Activated CD8-positive, alpha-beta T cell treated with anti-CD3 and anti-CD28 coated beads, Interleukin-2, amount 10 ng/mL, durations not matched to agents 7 days and 5 days (primary cell): ENCODE data around the gene TRIM47. TPM values are rescaled to one million over a fixed set of nuclear protein-coding genes. Genes with fewer than 3 reads are reported as not detected.

Experiments
- ATAC-seq: fragments of 150-1000 bp; cut with Tn5 transposase; one replicate; pipeline ENCODE4 v1.10.0; 2021; ENCODE audit warnings: moderate library complexity
- CTCF ChIA-PET: fragments of 350-600 bp; sonication (Branson Sonifier 250); formaldehyde crosslinking; loops from one replicate; lab custom pipeline; 2021; ENCODE audit warnings: antibody characterized with exemption; lab: Charles Lee
- POLR2A ChIA-PET: fragments of 350-600 bp; sonication (Branson Sonifier 250); formaldehyde crosslinking; loops from one replicate; lab custom pipeline; 2021; ENCODE audit warnings: antibody characterized with exemption; lab: Charles Lee
- DNase-seq: peaks from one replicate; pipeline ENCODE4 v3.0.0-alpha.2; 2020
- H3K27ac Mint-ChIP-seq: one replicate; pipeline ENCODE4 v1.8.0; 2021; ENCODE audit warnings: mild to moderate bottlenecking, mixed read lengths
- H3K27me3 Mint-ChIP-seq: one replicate; pipeline ENCODE4 v1.8.0; 2021; ENCODE audit warnings: low read depth, mixed read lengths
- H3K36me3 Mint-ChIP-seq: one replicate; pipeline ENCODE4 v1.8.0; 2021; ENCODE audit warnings: low read depth, mixed read lengths
- H3K4me1 Mint-ChIP-seq: one replicate; pipeline ENCODE4 v1.8.0; 2021; ENCODE audit warnings: low read depth, mixed read lengths
- H3K4me3 Mint-ChIP-seq: one replicate; pipeline ENCODE4 v1.8.0; 2021; ENCODE audit warnings: mild to moderate bottlenecking, mixed read lengths
- H3K9me3 Mint-ChIP-seq: one replicate; pipeline ENCODE4 v1.8.0; 2022; ENCODE audit warnings: mixed read lengths; ENCODE audit not compliant: insufficient read depth
- total RNA-seq, 2 experiments: library from RNA; stranded (reverse); gene quantifications; one replicate each; pipeline ENCODE4 v1.2.3, GENCODE V29; 2021

Gene TRIM47
- total RNA-seq, 2 experiments from 2014 or later: 31.4 to 36.8 TPM

DNA sequence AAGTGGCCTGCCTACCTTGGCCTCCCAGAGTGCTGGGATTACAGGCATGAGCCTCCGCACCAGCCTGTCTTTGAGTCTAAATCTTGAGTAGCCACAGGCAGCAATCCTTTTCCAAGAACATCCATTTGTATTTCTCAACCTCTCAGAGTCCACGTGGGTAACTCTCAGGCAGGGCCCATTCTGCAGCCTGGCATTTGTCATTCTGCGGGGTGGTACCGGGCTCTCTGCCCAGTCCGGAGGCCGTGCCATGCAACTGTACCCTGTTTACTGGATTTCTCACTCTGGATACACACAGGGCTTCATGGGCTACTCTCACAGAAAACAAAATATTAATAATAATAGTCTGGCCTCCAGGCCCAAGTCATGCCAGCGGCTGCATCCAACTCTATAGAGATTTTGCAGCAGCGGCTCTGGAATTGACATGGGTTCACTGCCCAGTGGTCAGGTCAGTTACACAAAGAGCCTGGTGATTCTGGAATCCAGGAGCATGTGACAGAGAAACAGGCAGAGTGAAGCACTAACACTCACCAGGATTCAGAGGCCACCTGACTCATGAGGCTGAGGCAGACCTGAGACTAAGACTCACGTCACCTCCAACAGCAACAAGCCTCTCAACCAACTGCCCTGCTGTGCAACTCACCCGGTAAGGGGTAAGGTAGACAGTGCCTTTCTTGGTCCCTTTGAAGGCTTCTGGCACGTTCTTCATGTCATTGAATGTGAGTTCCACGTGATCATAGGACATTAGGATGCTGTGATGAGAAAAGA lies 27.3 kb downstream of the TRIM47 start:
- Mint-ChIP-seq H3K27me3 (no peaks in the 10 kb centered on the region), H3K4me3 (no peak overlapping the region), H3K4me1 (peaks cover 24% of the 10 kb centered on the region), H3K9me3 (no peaks in the 10 kb centered on the region), H3K27ac (no peak overlapping the region), H3K36me3 (peaks cover 34% of the 10 kb centered on the region)
- no peak for ATAC-seq
- ChIA-PET CTCF (no interaction called here), POLR2A (no interaction called here)
- DNase-seq: no peak

DNA sequence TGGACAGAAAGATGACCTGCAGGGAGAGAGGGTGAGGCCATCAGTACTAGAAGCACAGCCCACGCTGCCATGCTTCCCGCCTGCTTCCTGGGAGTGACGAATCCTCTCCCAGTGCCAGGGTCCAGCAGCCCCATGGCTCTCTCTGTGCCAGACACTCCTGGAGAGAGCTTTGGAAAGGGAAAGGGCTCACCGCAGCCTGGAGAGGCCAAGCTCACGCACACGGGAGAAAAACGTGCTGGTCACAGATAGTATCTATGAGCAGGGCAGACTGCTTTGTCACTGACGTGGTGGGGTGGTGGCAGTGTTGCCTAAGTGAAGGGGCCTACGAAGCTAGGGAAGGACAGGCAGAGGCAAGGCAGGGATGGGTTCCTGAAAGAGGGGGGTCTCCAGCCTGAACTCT lies 28.7 kb downstream of the TRIM47 start:
- Mint-ChIP-seq H3K27ac (no peak overlapping the region), H3K9me3 (no peaks in the 10 kb centered on the region), H3K36me3 (peaks cover 43% of the 10 kb centered on the region), H3K4me3 (no peak overlapping the region), H3K27me3 (no peaks in the 10 kb centered on the region), H3K4me1 (peaks cover 35% of the 10 kb centered on the region)
- no peak for DNase-seq
- CTCF ChIA-PET: interaction anchor here (1.2 to 3.0 kb wide), 9 partner anchors 9 to 86 kb away, joined by 3 to 20 read pairs (median 7); partner anchors contain the start of genes GALK1 and TRIM65
- ATAC-seq: no peak
- POLR2A ChIA-PET: interaction anchor here (1.2 to 2.6 kb wide), 4 partner anchors 17 to 75 kb away, joined by 3 to 10 read pairs (median 6); no protein-coding TSS in a partner anchor

DNA sequence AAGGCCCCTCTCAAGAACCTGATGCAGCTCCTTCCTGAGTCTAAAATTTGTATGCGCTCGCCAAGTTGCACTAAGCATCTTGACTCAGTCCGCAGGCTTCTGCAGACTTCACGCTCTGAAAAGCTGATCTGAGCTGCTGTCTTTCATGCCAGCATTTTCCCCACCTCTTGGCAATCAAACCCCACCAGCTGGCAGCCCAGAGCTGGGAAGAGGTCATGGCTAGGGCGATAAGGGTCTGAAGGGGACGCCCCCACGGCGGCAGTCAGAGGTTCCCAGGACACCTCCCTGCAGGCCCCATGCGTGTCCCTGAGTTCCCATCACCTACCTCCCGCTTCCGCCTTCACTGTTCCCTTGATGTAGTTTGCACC lies 29.1 kb downstream of the TRIM47 start:
- no peaks in the 10 kb centered on the region for H3K9me3 Mint-ChIP-seq
- ChIA-PET POLR2A (interaction anchor here (1.2 to 2.6 kb wide), 4 partner anchors 16 to 75 kb away, joined by 3 to 10 read pairs (median 6); no protein-coding TSS in a partner anchor), CTCF (interaction anchor here (0.7 to 3.0 kb wide), 11 partner anchors 9 to 85 kb away, joined by 3 to 20 read pairs (median 7); partner anchors contain the start of genes GALK1 and TRIM65)
- no peaks in the 10 kb centered on the region for H3K27me3 Mint-ChIP-seq
- ATAC-seq: no peak
- no peak overlapping the region for H3K27ac Mint-ChIP-seq
- no peak overlapping the region for H3K4me3 Mint-ChIP-seq
- peaks cover 32% of the 10 kb centered on the region for H3K4me1 Mint-ChIP-seq
- DNase-seq: no peak
- H3K36me3 Mint-ChIP-seq: peaks cover 43% of the 10 kb centered on the region

DNA sequence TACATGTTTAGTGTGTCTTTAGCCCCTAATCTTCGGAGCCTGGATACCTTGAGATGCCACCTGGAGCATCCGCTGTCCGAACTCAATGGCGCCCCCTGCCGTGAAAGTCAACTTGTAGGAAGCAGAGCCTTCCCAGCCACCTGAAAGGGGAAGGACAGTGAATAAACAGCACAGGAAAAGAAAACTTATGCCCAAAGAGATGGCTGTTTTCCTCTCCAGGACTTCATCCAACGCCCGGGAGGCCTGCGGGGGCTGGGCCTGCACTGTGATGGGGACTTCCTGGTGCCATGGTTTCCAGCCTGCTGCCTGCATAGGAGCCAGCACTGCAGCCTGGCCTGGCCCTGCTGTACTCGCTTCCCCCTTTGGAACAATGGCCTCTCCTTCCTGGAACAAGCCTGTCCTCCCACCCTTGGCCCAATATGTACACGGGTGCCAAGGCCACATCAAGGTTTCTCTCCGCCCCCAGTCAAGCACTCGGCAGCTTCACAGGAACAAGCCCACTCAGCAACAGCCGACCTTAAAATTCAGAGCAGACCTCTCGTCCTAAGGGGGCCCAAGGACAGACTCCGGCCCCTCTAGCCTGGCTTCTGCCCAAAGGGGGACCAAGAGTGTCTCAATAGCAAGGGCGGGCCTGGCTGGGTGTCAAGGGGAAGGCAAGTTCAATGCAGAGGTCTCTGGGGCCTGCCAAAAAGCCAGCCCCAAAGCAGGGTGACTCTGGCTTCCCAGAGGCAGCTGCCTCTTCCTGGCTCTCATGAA lies 29.7 kb downstream of the TRIM47 start:
- CTCF ChIA-PET: interaction anchor here (0.7 to 3.0 kb wide), 28 partner anchors 7 to 182 kb away, joined by 3 to 20 read pairs (median 4); partner anchors contain the start of genes GALK1 and TRIM65
- H3K4me3 Mint-ChIP-seq: no peak overlapping the region
- no peaks in the 10 kb centered on the region for H3K9me3 Mint-ChIP-seq
- POLR2A ChIA-PET: interaction anchor here (1.0 to 2.6 kb wide), 7 partner anchors 14 to 74 kb away, joined by 3 to 10 read pairs (median 4); no protein-coding TSS in a partner anchor
- ATAC-seq: no peak
- DNase-seq: peak; percentile 88
- H3K4me1 Mint-ChIP-seq: peaks cover 31% of the 10 kb centered on the region
- H3K27me3 Mint-ChIP-seq: no peaks in the 10 kb centered on the region
- peak overlapping the region; percentile 51 for H3K27ac Mint-ChIP-seq
- H3K36me3 Mint-ChIP-seq: peaks cover 43% of the 10 kb centered on the region

DNA sequence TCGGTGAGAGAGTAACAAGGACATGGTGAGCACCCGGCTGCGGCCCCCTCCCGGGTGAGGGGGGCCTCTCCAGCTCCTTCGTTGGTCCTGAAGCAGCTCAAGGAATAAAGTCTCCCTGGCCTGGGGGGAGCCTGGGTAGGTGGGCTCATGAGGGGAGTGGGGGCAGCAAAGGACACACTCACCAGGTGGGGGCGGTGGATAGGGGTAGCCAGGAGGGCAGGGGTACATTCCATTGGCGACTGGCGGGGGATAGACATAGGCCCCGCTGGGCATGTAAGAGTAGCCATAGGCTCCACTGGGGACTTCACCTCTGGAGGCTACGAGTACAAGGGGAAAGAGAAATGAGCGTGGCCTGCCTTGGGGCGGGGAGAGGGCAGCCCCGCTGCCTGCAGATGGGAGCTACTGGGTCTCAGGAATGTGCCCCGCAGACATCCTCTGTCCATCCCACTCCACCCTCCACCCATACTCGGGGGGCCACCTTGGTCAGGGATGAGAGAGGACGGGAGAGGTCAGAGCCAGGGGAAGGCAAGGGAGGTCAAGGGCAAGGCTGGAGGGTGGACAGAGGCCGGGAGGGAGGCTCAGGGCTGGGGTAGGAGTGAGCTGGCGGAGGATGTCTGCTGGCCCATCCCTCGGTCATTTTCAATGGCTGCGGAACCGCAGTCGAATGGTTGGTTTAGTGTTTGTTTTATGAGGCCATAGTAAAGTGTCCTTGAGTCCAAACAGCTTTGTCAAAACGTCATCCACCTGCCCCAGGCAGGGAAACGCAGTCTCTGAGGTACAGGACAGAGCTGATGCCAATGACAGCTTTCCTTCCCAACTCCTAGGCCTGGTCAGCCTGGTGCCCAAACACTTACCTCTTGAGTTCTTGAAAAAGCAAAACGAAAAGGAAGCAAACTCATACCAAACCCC lies 30.5 kb downstream of the TRIM47 start:
- ChIA-PET POLR2A (interaction anchor here (1.0 to 5.5 kb wide), 6 partner anchors 6 to 72 kb away, joined by 3 to 66 read pairs (median 6); partner anchors contain the start of gene WBP2), CTCF (interaction anchor here (0.5 to 4.8 kb wide), 32 partner anchors 7 to 183 kb away, joined by 3 to 49 read pairs (median 4); partner anchors contain the start of genes GALK1, TRIM47 and WBP2)
- Mint-ChIP-seq H3K4me1 (peaks cover 26% of the 10 kb centered on the region), H3K9me3 (no peaks in the 10 kb centered on the region), H3K27me3 (no peaks in the 10 kb centered on the region), H3K27ac (peak overlapping the region; percentile 51), H3K4me3 (no peak overlapping the region), H3K36me3 (peaks cover 46% of the 10 kb centered on the region)
- ATAC-seq: no peak
- no peak for DNase-seq

DNA sequence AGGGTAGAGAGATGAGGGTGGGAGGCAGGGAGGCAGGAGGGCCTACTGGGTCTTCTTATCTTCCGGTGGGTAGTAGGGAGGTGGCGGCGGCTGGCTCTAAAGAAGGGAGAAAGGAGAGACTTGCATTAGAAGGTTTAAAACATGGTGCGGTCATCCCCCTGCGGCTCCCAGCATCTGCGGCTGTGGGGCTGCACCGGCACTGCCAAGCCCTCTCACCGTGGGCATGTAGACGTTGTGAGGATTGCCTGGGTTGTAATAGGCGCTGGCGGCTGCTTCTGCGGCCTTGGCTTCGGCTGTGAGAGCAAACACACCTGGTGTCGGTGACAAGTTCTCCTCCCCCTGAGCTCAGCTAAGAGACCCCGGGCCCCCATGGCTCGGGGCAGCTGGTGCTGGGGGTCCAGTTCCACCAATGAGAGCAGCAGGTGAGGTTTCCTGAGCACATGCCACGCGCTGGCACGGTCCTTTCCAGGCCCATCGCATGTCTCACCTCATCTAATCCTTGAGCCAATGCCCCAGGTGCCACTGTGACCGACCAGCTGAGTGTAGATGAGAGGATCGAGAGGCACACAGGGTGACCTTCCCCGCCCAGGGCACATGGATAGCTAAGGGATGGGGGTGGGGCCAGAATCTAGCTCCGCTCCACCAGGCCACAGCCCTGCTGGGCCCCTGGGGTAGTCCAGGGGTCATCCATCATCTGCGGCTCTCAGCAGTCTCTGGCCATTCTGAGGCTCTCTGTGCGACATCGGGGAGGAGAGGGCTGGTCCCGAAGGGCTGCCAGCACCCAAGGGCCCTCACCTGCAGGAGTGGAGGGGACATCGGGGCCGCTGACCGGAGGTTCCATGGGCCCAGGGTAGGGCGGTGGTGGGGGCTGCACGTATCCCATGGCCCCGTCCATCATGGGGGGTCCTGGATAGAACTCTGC lies 31.4 kb downstream of the TRIM47 start:
- no peaks in the 10 kb centered on the region for H3K27me3 Mint-ChIP-seq
- no peak overlapping the region for H3K27ac Mint-ChIP-seq
- DNase-seq (no peak), ATAC-seq (no peak)
- H3K9me3 Mint-ChIP-seq: no peaks in the 10 kb centered on the region
- ChIA-PET POLR2A (interaction anchor here (0.8 to 5.5 kb wide), 7 partner anchors 7 to 71 kb away, joined by 3 to 66 read pairs (median 7); partner anchors contain the start of gene WBP2), CTCF (interaction anchor here (0.7 to 4.8 kb wide), 14 partner anchors 8 to 184 kb away, joined by 3 to 49 read pairs (median 4); partner anchors contain the start of genes GALK1, TRIM47 and WBP2)
- H3K4me3 Mint-ChIP-seq: no peak overlapping the region
- peaks cover 49% of the 10 kb centered on the region for H3K36me3 Mint-ChIP-seq
- H3K4me1 Mint-ChIP-seq: peaks cover 31% of the 10 kb centered on the region

DNA sequence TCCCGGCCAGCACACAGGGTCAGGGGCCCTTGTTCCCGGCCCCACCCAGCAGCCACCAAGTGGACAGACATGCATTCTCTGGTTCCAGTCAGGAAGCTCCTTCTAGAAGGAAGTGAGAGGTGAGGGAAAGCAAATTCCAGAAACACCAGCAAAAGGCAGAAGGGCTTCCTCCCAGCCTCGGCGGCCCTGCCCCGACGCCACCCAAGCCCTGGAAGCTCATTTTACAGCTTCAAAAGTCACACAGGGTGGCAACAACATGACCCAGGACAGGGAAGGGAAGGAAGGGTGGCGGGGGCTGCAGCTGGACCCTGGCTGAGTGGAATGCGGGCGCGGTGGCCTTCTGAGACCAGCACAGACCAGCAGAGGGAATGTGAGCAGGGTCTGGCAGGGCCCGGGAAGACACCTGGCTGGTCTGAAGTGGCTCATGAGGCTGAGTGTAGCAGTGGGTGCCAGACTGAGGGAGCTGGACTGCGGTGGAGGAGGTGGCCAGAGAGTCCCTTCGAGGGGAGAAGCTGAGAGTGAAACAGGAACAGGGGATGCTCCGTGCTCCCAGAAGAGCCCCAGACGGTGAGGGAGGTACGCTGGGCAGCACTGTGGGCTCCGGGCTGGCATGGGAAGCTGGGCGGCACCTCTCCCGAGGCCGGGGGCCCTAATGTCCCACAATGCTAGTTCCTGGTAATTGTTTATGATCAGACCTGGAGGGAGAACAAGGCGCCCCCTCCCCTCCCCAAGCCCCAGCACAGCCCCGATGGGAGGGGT lies 32.3 kb downstream of the TRIM47 start:
- Mint-ChIP-seq H3K36me3 (peaks cover 45% of the 10 kb centered on the region), H3K4me1 (peaks cover 32% of the 10 kb centered on the region), H3K4me3 (peak overlapping the region; percentile 49), H3K27me3 (no peaks in the 10 kb centered on the region), H3K9me3 (no peaks in the 10 kb centered on the region), H3K27ac (peak overlapping the region; percentile 69)
- CTCF ChIA-PET: interaction anchor here (1.0 to 4.8 kb wide), 10 partner anchors 9 to 93 kb away, joined by 3 to 49 read pairs (median 4); partner anchors contain the start of gene WBP2
- POLR2A ChIA-PET: interaction anchor here (0.7 to 5.5 kb wide), 7 partner anchors 8 to 256 kb away, joined by 3 to 66 read pairs (median 5); partner anchors contain the start of genes TRIM65 and WBP2
- ATAC-seq: no peak
- no peak for DNase-seq

DNA sequence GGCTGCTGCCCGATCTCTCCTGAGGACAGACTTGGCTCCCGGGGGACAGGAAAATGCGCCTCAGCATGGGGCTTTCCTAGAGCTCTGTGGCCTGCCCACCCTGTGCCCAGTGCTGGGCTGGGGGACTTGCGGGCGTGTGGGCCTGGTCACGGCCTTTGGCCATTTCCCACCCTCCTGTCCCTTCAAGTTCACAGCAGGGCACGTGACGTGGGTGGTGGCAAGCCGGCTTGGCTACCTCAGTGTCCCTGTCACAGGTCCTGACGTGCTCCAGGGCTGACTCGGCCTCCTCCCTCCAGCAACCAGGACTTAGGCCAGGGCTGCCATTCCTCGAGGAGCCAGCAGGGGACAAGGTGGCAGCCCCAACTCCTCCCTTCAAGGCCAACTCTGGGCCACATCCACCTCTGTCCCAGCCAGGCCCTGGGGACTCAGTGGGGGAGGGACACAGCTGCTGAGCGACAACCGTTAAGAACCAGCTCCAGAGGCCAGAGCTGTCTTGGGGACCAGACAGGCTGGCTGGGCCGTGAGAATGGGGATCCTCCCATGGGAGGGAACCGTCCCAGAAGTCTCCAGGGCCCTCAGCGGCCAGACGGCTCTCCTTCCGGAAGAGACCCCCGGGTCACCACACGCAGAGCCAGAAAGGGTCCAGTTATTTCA lies 33.2 kb downstream of the TRIM47 start:
- Mint-ChIP-seq H3K36me3 (peaks cover 46% of the 10 kb centered on the region), H3K4me1 (peaks cover 36% of the 10 kb centered on the region), H3K4me3 (peak overlapping the region; percentile 57), H3K27me3 (no peaks in the 10 kb centered on the region), H3K27ac (peak overlapping the region; percentile 77), H3K9me3 (no peaks in the 10 kb centered on the region)
- ATAC-seq: peak; percentile 49
- ChIA-PET CTCF (interaction anchor here (0.7 to 4.8 kb wide), 18 partner anchors 10 to 96 kb away, joined by 3 to 49 read pairs (median 3); partner anchors contain the start of genes GALK1 and WBP2), POLR2A (interaction anchor here (0.7 to 5.5 kb wide), 9 partner anchors 9 to 255 kb away, joined by 3 to 66 read pairs (median 8); partner anchors contain the start of genes TRIM65 and WBP2)
- DNase-seq: peak; percentile 74
